Stimulated activated CD8-positive, alpha-beta memory T cell treated with anti-CD3 and anti-CD28 coated beads, Interleukin-4, amount 100 ng/mL, for 4 hours (primary cell): ENCODE measurements around the gene ADSS2.

ENCODE experiments used
- DNase-seq, 2 donors: peaks; one replicate each; pipeline ENCODE4 v3.0.0-alpha.2; 2020; ENCODE audit warnings: low read depth in 2 of 2, low spot score in 1 of 2

ADSS2 gene

DNA sequence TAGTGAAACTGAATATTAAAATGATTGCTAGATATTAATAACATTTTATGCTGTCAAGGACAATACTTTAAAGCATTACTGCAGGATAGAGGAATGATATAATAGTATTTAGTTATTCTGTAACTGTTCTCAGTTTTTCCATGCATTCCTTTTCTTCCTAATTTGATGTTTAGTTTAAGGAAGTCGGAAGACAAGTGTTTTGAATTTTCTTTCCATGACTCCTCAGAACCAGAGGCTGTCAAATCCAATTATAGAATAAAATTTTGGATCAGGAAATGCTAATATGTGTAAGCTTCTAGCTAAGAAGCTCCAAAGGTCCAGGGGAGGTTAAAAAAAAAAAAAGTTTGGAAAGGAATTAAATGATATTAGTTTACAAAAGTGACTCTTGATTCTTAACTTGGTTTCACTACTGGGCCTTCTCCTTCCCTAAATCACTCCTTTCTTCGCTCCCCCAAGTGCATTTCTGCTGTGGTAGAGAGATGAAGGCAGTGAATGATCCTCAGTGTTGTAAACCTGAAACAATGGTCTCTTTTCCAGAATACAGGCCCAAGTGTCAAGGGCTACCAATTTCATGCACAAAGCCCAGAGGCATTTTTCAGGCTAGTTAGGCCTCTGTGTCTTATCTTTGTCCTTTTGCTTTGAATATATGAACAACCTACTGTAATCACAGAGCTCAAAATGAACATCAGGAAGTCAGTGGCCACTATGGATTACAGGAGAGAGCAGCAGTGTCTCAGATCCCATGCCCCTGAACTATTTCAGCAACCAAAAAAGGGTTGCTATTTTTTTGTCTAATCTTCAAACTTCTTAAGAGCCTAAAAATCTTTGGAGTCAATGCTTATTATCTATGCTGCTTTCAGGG, 6.2 kb downstream of the ADSS2 start:
- no peak for DNase-seq

DNA sequence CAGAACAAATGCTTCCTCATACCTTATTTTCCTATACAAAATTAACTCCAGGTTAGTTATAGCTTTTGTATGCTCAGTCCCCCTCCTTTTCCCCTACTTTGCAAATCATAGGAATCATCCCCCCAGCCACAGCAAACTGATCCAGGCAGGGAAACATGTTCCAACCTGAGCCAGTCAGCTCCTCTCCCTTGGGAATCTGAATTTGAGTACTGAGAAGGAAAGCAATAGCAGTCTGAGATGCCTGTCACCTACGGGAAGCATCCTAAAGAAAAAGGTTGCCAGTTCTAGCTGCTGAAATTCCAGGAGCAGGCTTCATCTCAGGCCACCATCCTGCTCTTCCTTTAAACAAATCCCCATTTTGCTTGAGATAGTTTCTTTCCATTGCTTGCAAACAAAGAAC, 6.9 kb downstream of the ADSS2 start:
- no peak for DNase-seq

DNA sequence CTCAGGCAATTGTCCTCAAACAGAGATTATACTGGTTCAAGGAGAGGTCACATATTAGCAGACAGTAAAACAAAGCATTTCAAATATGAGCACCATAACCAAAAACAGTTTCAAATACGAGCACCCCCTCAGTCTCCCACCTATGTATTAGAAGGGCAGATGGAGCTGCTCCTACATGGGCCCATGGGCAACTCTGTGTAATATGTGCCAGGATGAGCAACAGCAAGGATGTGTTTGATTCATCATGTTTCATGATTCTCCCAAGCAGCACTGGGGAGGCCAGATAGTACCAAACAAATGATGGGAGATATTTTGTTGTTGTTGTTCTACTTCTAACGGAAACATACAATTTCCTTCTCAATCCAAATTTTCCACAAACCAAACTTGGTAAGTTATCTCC, 8.9 kb downstream of the ADSS2 start:
- DNase-seq = no peak

DNA sequence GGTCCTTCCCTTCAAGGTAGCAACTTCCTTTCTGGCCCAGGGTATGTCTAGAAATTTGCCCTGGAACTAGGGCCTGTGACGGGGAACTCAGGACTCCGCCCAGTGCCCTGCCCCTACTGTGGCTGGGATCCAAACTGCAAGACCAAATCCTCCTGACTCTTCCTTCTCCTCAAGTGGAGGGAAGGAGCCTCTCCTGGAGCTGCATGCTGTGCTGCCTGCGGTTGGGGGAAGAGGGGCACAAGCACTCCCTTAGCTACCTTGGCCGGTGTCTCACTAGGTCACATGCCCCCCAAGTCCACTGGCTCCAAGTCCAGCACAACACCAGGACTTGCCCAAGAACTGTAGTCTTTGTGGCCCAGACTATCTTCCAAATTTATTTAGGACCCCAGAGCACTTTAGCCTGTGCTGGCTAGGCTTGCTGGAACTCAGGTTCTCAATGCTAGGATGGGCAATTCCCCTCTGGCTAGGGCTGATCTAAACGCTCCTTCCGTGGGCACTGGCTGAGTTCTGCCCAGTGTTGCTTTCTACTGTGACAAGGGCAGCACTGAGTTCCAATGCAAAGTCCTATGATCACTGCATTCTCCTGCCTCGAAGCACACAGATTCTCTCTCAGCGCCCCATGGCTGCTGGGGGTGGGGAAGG, 12.2 kb downstream of the ADSS2 start:
- DNase-seq = no peak

DNA sequence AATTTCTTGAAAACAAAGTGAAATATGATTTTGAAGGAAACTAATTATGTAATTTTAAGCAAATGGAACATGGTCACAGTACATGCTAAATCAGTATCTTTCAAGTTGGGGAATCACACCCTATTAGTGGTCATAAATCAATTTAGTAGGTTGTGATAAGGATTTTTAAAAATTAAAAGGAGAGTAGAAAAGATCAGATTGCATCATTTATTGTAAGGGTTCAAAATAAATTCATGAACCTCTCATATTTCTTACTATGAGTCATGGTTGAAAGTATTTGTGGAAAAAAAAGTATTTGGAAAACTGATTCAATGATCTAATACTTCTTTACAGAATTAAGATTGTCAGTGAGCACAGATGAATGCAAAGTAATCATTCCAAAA, 14.6 kb downstream of the ADSS2 start:
- no peak for DNase-seq

DNA sequence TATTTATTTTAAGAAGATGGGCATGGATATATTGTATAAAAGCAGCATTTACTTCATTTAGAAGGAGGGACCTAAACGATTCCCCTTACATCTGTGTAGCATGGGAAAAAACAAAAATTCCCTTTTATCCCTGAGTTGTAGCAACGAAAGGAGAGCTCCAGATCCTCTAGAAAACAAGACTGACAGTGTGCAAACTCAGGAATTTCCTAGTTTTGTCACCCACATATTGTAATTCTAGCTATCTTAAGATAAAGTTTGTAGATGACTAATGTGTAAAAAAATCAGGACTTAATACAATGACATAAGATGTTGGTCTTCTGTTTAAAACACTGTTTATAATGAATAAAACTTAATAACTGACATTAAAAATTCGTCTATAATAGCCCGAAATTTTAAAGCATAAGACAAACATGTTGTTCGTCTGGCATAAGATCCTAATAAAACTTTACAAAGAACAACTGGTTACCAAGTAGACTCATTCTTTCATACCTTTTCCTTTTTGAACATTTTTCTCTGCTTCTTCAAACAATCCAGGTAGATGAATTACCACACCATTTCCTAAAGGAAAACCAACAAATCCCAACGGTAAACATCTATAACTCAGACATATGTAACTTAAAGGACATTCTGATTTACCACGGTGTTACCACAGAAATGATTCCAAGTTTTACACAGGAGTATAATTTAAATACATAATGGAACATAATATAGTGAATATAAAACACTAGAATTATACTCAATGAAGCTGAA, 15.2 kb downstream of the ADSS2 start:
- DNase-seq = no peak

DNA sequence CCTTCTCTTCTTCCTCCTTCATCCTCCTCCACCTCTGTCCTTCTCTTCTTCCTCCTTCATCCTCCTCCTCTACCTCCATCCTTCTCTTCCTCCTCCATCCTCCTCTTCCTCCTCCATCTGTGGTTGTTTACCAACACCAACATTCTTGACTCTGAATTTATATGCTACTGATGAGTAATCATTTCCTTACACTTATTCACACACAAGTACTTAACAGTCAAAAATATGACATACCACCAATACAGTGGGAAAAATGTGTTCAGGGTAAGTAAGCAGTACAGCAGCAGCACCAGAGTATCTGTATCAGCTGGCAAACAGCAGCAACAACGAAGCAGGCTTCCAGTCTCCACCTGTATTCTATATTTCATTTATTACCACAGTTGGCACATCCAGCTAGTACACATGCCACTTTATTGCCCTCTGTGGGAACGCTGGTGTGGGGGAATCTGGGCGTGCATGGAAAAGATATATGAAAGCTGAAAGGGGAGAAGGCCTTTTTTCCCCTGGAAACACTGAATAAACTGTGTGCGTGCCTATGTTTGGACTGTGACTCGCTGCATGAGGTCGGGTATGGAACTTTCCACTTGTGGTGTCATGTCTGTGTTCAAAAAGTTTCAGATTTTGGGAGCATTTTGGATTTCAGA, 16.0 kb downstream of the ADSS2 start:
- no peak for DNase-seq

DNA sequence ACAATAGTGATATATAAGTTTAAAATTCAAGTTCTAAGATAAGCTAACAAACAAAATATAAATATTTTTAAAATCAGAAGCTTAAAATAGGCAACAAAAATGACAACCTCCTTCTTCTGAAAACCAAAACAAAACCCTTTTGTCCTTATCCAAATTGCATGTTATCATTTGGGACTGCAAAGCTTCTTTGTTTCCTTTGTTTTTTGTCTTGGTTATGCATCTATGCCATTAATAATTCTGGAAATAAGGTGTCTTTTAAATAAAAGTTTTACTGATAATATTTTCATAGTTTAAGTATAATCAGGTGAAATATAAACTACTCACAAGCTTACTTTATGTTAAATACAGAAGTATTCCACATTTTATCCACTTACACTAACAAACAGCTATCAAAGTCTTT, 20.5 kb downstream of the ADSS2 start:
- no peak for DNase-seq

DNA sequence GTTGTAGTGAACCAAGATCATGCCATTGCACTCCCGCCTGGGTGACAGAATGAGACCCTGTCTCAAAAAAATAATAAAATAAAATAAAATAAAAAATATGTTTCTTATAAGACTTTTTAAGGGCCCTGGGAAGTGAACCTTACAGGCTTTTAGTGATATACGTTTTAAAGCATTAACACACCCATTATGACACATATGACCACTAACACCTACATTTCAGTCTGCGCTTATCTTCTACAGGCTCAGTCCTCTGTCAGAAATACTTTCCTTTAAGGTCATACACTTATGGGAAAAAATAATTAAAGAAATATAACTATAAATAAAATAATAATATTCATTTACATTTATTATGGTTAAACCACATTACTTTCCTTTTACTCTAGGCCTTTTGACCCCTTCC, 21.9 kb downstream of the ADSS2 start:
- no peak for DNase-seq

DNA sequence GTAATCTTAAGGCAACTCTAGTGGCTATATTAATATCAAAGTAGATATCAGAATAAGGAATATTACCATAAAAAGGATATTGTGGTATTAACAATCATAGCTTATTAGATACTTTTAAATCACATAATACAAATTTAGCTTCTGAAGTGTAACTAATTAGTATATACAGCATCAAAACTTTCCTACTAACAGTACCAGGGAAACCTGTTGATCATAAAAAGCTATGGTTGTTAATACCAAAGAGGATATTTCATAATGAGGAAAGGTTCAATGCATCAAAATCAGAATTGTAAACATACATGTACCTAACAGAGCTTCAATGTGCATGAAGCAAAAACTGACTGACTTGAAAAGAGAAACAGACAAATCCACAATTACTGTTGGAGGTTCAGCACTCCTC, 24.1 kb downstream of the ADSS2 start:
- DNase-seq = no peak

DNA sequence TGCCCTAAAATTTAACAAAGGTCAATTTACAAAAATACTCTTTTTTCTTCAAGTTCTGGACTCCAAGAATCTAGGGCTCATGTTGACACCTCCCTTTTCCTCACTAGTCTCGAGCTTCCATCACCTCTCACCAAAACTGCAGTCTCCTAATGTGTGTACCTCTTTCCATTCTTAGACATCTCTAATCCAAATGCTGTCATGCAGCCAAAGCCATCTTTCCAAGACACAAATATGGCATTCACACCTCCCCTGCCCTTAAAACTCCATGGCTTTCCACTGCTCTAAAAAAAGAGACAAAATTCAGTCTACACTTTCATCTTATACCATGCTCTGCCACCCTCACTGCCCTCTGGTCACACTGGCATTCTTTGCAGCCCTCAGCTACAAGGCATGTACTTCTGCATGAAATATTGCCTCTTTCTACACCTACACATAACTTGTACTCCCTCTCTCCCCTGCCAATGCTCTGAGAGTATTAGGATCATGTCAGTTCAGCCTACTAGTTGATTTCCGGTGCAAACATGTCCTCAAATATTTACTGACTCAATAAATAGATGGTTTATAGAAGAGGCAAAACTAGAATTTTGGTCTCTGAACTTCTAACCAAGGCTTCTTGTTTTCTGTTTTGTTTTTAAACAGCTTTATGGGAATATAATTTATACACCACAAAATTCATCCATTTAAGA, 26.9 kb downstream of the ADSS2 start:
- DNase-seq = no peak

DNA sequence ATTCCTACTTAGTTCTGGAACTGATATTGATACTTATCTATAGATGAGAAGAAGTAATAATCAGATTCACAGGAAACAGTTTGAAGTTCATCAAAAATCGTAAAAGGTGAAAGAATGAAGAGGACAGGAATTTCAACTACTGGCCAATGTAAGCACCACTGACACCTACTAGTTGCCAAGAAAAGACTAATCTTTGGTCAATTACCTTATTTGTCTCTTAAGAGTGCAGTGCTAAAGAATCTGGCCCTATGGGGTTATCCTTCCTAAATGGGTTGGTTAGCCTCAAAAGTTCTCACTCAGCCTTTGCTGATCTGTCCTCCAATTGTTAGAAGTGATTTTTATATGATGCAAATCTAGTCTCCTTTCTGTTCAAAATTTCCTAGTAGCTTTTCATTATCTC, 29.5 kb downstream of the ADSS2 start:
- DNase-seq = no peak

DNA sequence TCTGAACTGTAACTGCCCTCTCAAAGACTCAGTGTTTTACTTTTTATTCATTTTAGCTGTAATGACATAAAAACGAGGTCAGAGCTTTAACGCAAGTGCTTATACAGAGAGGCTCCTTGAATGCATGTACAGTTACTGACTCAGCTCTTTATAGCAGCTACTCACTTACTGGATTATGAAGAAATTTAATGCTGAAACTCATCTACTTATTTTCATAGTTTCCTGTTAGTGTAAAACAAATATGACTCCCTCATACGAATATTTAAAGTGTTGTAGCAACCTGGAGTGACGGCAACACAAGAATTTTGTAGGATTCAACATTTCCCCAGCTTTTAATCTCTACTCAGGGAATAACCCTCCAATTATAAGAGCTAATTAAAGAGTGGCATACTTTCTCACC, 32.7 kb downstream of the ADSS2 start:
- no peak for DNase-seq

DNA sequence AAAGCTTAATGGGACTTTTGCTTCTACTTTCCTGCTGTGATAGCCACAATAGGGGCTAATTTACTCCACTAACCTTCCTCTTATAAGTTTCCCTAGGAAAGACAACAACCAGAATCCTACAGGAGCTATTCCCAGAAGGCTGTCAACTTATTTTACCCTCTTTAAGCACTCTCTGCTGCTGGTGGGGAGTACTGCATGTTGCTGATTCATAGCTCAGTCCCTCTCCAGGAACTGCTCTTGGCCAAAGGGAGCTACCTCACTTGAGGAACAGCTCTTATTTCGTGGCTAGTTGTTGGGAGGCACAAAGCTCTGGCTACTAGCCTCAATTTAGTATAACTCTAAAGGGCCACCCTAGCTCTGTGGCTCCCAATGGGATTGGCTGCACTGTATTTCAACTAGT, 37.2 kb downstream of the ADSS2 start:
- no peak for DNase-seq

DNA sequence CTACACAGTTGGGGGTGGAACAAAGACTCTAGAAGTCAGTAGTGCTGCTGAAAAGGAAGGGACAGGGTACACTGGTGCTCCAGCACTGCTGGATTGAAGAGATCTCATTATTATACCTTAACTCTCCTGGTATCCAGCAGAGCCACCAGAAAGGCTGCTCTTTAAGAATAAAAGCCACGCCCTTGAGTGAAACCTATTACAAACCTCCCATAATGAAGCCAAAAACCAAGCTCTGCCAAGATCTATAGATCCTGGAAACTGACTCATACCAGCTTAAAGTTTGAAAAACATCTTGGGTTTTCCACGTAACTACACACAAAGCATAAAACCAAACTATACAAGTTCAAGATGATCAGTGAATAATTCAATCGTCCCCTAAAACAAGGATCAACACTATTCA, 38.0 kb downstream of the ADSS2 start:
- DNase-seq = no peak

DNA sequence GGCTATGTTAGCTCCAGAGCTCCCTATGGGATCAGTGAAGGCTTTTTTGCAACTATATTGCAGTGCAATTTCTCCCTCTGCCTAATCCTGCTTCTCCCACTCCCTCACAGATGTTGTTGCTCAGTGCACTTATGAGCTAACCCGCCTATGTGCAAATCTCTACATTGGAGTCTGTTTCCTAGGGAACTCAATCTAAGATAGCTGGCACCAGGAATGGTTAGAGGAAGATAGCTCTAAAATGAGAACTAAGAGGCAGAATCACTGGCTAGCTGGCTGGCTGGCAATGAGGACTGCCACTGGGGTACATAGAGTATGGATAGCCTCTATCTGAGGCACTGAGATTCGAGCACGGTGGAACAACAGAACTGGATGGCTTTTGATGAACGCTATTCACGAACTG, 39.5 kb downstream of the ADSS2 start:
- no peak for DNase-seq

DNA sequence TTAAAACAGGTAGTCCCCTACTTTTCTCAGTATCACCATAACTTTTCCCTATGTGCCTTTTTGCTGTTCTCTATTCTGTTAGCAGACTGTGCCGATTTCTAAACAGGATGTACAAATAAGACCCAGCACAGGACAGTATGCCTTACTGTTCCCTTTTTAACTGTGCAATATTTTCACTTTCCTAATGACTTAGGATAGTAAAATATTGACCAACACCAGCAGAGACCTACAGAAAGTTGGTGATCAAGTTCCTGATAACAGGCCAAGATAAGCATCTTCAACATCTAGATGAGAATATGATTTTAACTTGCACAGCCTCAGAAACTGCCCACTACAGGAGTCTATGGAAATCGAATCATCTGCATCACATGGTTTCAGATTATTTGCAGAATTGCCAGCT, 42.0 kb downstream of the ADSS2 start:
- DNase-seq = no peak

DNA sequence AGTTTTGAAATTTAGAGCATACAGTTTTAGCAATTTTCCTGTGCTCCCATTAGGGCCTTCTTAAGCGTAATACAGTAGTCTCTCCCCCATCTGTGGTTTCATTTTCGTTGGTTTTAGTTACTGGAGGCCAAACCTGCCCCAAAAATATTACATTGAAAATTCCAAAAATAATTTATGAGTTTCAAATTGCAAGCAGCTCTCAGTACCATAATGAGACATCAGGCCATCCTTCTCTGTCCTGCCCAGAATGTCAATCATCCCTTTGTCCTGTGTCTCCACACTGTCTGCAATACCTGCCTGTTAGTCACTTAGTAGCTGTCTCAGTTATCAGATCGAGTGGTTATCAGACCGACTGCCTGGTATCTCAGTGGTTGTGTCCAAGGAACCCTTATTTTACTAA, 45.4 kb downstream of the ADSS2 start:
- no peak for DNase-seq

DNA sequence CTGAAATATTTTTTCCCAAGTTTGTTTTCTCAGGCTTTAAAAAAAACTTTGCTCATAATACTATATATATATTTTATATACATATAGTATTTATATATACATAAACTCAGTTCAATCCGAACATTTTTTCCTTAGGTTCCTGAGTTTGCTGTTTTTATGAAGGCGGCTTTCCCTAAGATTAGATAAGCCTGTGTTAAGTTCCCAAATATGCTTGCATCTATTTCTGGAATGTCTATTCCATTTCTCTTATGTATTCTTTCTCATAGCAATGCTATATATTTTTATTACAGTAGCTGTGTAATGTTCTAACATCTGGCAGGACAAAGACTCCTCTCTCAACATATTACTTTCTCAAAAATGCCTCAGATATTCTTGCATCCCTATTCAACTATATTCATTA, 45.9 kb downstream of the ADSS2 start:
- DNase-seq = no peak

DNA sequence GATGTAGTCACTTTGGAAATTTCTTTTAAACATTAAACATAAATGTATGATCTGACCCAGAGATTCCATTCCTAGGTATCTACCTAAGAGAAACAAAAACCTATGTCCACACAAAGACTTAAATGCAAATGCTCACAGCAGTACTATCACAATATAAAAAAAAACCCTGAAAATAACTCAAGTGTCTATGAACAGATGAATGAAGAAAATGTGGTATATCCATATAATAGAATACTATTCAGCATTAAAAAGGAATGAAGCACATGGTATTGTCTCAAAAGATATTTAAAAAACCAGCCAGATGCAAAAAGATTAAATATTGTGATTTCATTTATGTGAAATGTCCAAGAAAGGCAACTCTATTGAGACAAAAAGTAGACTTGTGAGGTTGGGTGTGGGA, 48.3 kb downstream of the ADSS2 start:
- DNase-seq = no peak

DNA sequence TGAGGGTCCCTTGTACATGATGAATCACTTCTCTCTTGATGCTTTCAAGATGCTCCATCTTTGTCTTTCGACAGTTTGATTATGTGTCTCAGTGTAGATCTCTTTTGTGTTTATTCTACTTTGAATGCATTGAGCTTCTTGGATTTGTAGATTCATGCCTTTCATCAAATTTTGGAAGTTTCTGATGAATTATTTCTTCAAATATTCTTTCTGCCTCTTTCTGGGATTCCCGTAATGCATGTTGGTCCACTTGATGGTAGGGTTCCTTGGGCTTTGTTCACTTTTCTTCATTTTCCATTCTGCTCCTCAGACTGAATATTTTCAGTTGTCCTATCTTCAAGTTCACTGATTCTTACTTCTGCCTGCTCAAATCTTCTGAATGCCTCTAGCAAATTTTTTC, 50.7 kb downstream of the ADSS2 start:
- DNase-seq = no peak
